Measurements from ENCODE around the gene FAF2.
"Not testable (repeated sequence)": the region's sequence is repeated elsewhere in the genome, so short reads cannot be mapped to it uniquely, and the experiment has no call there.

The FAF2 gene

DNA sequence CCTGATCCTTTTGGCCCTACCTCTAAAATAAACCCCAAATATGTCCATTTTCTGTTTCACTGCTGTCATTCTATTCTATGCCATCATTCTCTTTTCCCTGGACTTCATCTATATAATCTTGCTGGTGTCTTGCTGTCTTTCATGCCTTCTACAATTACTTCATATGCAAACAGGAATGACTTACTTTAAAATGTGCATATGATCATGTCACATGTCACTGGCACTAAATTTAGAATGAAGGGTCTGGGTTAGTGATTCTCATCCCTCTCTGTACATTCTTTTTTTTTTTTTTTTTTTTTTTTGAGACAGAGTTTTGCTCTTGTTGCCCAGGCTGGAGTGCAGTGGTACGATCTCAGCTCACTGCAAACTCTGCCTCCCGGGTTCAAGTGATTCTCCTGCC, 22.9 kb downstream of the FAF2 start:
- H3K4me3 ChIP-seq (ENCODE audit: low read depth, low read length) = no peak overlapping the region
- H3K27me3 ChIP-seq (ENCODE audit: insufficient read depth, low read depth, severe bottlenecking) = no peaks in the 10 kb centered on the region
- TF ChIP-seq, protein P1, sequence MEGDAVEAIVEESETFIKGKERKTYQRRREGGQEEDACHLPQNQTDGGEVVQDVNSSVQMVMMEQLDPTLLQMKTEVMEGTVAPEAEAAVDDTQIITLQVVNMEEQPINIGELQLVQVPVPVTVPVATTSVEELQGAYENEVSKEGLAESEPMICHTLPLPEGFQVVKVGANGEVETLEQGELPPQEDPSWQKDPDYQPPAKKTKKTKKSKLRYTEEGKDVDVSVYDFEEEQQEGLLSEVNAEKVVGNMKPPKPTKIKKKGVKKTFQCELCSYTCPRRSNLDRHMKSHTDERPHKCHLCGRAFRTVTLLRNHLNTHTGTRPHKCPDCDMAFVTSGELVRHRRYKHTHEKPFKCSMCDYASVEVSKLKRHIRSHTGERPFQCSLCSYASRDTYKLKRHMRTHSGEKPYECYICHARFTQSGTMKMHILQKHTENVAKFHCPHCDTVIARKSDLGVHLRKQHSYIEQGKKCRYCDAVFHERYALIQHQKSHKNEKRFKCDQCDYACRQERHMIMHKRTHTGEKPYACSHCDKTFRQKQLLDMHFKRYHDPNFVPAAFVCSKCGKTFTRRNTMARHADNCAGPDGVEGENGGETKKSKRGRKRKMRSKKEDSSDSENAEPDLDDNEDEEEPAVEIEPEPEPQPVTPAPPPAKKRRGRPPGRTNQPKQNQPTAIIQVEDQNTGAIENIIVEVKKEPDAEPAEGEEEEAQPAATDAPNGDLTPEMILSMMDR (IDR thresholded peaks at IDR 0.05; ENCODE audit: low read depth, low read length) = no peak
- no peak overlapping the region for H3K27ac ChIP-seq
- H3K36me3 ChIP-seq = peaks cover 23% of the 10 kb centered on the region
- no peak for DNase-seq
- H3K9me3 ChIP-seq (ENCODE audit: severe bottlenecking) = no peaks in the 10 kb centered on the region

DNA sequence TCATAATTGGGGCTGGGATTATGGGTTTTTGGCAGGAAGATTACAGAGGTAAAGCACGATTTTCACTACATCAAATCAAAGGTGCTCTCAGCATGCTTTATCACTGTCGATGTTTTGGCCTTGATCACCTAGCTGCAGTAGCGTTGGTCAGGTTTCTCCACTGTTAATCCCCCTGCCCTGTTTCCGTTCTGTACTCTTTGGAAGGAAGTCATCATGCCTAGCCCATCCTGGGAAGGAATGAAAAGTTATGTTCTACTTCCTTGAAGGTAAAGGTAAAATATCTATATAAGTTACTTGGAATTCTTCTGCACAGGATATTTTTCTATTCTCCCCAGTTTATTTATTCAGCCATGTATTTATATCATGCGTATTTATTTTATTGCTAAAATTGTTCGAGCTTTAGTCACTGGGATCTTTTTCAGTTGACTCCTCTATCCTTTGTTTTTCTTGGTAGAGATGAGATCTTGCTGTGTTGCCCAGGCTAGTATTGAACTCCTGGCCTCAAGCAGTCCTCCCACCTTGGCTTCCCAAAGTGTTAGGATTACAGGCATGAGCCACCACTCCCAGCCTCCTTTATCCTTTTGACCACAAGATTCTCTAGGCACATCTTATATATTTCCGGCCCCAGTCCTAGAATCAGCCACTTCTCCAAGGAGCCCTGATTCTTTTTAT, 25.3 kb downstream of the FAF2 start:
- Histone ChIP-seq H3K36me3 (peaks cover 23% of the 10 kb centered on the region), H3K27ac (no peak overlapping the region), H3K27me3 (ENCODE audit: insufficient read depth, low read depth, severe bottlenecking) (no peaks in the 10 kb centered on the region), H3K4me3 (ENCODE audit: low read depth, low read length) (no peak overlapping the region), H3K9me3 (ENCODE audit: severe bottlenecking) (no peaks in the 10 kb centered on the region)
- no peak for DNase-seq
- TF ChIP-seq, protein P1 (IDR thresholded peaks at IDR 0.05; ENCODE audit: low read depth, low read length) = no peak

DNA sequence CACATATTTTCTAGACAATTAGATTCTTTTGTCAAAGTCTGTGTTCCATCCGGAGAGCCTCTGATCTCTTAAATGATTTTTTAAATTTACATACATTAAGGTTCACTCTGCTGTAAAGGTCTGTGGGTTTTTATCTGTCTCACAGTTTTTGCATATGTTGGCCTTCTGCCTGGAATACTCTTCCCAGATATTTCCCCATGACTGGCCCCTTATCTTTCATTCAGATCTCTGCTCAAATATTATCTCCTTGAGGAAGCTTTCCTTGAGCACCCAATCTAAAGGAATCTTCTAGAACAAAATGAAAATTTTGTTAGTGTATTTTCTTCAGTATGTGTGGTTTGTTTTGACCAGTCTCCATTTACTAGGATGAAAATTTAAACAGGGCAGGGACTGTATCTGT, 26.3 kb downstream of the FAF2 start:
- H3K9me3 ChIP-seq (ENCODE audit: severe bottlenecking) = no peaks in the 10 kb centered on the region
- H3K36me3 ChIP-seq = peaks cover 30% of the 10 kb centered on the region
- no peak for DNase-seq
- H3K4me3 ChIP-seq (ENCODE audit: low read depth, low read length) = no peak overlapping the region
- no peak overlapping the region for H3K27ac ChIP-seq
- TF ChIP-seq, protein P1 (IDR thresholded peaks at IDR 0.05; ENCODE audit: low read depth, low read length) = no peak
- no peaks in the 10 kb centered on the region for H3K27me3 ChIP-seq (ENCODE audit: insufficient read depth, low read depth, severe bottlenecking)

DNA sequence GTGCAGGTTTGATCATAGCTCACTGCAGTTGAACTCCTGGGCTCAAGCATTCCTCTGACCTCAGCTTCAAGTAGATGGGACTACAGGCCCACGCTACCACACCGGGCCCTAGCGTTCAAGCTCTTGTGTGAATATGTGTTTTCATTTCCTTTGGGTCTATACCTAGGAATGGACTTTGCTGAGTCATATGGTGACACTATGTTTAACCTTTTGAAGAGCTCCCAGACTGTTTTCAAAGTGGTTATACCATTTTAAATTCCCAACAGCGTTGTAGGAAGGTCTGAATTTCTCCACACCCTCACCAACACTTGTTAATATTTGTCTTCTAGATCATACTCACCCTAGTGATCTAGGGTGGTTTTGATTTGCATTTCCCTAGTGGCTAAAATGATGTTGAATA, 33.5 kb downstream of the FAF2 start:
- Histone ChIP-seq H3K36me3 (peaks cover 61% of the 10 kb centered on the region), H3K27ac (no peak overlapping the region), H3K9me3 (ENCODE audit: severe bottlenecking) (no peaks in the 10 kb centered on the region), H3K27me3 (ENCODE audit: insufficient read depth, low read depth, severe bottlenecking) (no peaks in the 10 kb centered on the region), H3K4me3 (ENCODE audit: low read depth, low read length) (no peak overlapping the region)
- no peak for DNase-seq
- TF ChIP-seq, protein P1 (IDR thresholded peaks at IDR 0.05; ENCODE audit: low read depth, low read length) = no peak

DNA sequence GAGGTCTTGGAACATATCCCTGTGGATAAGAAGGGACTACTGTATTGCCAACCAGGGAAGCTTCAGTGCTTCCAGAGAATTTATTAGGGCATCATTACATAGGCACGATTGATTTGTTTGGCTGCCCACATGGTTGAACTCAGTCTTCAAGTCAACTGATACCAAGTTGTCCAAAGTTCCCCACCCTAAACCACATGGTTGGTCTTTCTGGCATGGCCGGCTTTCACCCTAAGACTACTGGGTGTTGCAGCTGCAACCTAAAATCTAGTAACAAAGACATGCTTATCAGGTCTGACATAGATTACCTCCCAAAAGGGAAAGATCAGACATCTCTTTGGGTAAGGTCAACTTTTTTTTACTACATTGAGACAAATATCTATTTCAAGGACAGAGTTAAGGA, 37.0 kb downstream of the FAF2 start:
- H3K9me3 ChIP-seq (ENCODE audit: severe bottlenecking) = no peaks in the 10 kb centered on the region
- H3K27me3 ChIP-seq (ENCODE audit: insufficient read depth, low read depth, severe bottlenecking) = no peaks in the 10 kb centered on the region
- no peak overlapping the region for H3K4me3 ChIP-seq (ENCODE audit: low read depth, low read length)
- peaks cover 69% of the 10 kb centered on the region for H3K36me3 ChIP-seq
- TF ChIP-seq, protein P1 (IDR thresholded peaks at IDR 0.05; ENCODE audit: low read depth, low read length) = no peak
- no peak for DNase-seq
- H3K27ac ChIP-seq = no peak overlapping the region

DNA sequence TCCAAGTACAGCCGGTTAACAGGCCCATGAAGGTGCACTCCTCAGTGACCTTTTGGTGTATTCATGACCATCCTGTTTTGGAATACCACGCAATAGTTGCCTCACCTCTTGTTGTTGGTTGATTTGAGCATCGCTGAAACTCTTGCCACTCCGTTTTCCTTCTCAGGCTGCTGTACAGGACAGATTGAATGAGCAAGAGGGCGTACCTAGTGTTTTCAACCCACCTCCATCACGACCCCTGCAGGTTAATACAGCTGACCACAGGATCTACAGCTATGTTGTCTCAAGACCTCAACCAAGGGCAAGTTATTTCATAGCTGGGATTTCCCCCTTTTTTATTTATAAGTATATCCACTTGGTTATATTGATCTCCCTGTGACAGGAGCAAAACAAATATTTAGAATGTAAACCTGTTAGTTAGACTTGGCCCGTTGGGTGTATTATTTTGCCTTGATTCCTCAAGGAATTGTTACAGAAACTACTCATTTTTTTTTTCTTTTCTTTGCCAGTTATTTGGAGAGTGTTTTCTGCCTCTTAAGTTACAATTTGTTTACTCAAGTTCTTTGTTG, 38.1 kb downstream of the FAF2 start:
- H3K4me3 ChIP-seq (ENCODE audit: low read depth, low read length) = no peak overlapping the region
- DNase-seq = no peak
- no peaks in the 10 kb centered on the region for H3K9me3 ChIP-seq (ENCODE audit: severe bottlenecking)
- TF ChIP-seq, protein P1 (IDR thresholded peaks at IDR 0.05; ENCODE audit: low read depth, low read length) = no peak
- H3K27me3 ChIP-seq (ENCODE audit: insufficient read depth, low read depth, severe bottlenecking) = no peaks in the 10 kb centered on the region
- no peak overlapping the region for H3K27ac ChIP-seq
- peaks cover 73% of the 10 kb centered on the region for H3K36me3 ChIP-seq

DNA sequence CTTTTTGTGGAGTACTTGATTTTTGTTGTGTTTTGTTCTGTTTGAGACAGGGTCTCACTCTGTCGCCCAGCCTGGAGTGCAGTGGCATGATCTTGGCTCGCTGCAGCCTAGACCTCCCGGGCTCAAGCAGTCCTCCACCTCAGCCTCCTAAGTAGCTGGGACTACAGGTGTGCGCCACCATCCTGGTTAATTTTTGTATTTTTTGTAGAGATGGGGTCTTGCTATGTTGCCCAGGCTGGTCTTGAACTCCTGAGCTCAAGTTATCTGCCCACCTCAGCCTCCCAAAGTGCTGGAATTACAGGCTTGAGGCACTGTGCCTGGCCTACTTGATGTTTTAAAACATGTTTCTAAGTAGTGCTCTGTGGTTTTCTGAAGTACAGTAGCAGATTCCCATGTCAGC, 39.0 kb downstream of the FAF2 start:
- H3K27me3 ChIP-seq (ENCODE audit: insufficient read depth, low read depth, severe bottlenecking); H3K4me3 ChIP-seq (ENCODE audit: low read depth, low read length); H3K27ac ChIP-seq; DNase-seq; H3K9me3 ChIP-seq (ENCODE audit: severe bottlenecking): not testable (repeated sequence)
- peaks cover 76% of the 10 kb centered on the region for H3K36me3 ChIP-seq
